Activated naive CD4-positive, alpha-beta T cell treated with Interleukin-2 at 50 U/mL for 16 hours (primary cell): ENCODE data around the gene DCAF4.
A peak's percentile ranks its signal among the peaks of the same experiment; 100 is the strongest.
"Not testable (repeated sequence)": the region's sequence is repeated elsewhere in the genome, so short reads cannot be mapped to it uniquely, and the experiment has no call there.

Experiments used
- DNase-seq: peaks from one replicate; pipeline ENCODE4 v3.0.0-alpha.2; 2020

The DCAF4 gene

DNA sequence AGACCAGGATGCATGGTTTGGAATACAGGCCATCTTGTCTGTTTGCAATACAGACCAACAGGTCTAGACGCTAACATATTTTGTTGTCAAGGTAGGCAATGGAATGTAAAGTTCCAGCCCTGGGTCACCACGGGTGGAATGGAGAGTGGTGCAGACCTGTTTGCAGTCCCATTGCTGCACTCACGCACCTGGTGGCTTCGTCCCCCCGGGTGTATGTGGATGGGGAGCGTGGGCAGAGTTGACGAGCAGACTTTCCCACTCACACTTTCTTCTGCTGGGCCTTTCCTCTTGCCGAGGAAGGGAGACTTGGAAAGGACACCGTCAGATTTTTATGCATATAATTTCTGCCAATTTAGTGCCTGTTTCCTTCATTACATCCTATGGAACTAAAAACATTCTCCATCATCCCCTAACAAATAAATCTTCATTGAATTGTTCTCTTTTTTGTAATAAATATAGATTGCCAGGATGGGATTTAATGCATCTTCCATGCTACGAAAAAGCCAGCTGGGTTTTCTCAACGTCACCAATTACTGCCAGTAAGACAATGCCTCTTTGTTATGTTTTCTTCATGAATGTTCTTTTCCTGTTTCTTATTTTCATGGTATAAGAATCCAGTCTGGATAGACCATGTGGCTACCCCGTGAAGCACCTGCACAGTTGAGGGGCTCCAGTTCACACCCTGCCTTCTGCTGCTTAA is 15.2 kb downstream of the DCAF4 start:
- DNase-seq, result no peak

DNA sequence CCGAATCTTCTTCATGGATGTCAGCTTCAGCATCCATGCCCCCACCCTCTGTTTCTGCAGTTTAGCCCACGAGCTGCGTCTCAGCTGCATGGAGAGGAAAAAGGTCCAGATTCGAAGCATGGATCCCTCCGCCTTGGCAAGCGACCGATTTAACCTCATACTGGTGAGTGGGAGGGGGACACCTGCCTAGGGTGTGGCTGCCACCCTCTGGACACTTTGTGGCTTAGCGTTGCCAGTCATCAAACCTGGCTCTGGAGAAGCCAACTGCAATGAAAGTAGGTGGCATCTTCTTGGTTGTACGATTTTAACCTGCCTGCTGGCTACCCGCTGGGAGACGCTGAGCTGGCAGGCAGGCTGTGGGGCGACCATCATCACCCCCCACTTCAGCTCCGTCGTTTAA is 16.7 kb downstream of the DCAF4 start:
- DNase-seq, result no peak

DNA sequence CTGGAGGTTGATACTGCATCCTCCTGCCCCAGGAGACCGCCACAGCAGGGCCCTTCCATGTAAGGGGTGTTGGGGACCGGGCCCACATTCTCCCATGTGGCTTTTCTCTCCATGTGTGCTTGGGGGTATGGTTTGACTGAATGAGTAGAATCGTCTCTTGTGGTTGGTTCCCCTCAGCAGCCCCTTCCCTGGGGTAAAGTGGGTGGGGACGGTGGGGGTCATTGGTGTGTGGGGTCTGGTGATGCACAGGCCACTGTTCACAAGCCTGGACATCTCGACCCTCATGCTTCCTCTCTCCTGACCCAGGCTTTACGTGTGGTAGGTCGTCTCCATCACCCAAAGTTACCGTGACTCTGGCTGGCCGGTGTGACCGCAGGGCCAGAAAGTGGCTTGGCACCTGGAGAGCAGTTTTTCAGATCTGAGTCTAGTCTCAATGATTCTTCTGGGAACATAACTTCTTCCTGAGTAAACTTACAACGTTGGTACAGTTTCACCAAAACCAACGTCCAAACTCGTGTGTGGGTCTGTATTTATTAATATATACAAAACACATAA is 17.7 kb downstream of the DCAF4 start:
- no peak for DNase-seq

DNA sequence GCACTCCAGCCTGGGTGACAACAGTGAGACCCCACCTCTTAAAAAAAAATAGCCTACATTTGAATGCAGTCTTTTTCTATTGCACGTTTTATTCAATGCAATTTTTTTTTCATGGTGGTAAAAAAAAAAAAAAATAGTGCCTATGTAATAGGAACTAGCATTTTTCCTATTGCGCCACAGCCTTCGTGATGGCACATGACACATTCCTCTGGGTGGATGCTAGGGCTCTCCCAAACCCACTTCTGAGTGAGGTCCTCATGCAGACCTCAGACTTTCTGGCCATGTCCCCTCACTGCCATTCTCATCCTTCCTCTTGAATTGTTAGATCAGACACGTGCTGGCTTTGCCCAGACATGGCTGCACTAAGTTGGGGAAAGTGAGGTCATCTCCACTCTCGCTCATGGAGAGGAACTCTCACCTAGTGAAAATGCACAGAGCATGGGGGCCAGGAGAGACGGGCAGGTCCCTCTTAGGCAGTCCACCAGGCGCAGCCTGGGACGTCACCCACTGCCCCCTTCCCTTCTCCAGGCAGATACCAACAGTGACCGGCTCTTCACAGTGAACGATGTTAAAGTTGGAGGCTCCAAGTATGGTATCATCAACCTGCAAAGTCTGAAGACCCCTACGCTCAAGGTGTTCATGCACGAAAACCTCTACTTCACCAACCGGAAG is 19.2 kb downstream of the DCAF4 start:
- no peak for DNase-seq

DNA sequence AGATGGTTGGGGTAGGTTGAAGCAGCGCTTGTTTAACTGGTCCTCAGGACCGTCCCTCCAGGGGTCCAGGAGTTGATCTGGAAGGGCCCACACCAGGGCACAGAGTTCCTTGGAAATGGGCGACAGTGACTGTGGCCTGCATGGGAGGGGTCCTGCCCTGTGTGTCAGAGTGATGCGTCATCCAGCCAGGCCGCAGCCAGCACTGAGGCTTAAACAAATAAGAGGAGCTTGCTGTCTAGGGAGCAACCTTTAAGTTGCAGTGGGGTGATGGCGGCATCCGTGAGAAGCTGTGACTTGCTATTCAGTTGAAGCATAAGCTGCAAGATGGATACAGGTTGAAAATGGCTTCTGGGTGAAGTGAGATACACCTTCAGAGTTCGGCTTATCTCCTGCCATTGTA is 20.2 kb downstream of the DCAF4 start:
- no peak for DNase-seq

DNA sequence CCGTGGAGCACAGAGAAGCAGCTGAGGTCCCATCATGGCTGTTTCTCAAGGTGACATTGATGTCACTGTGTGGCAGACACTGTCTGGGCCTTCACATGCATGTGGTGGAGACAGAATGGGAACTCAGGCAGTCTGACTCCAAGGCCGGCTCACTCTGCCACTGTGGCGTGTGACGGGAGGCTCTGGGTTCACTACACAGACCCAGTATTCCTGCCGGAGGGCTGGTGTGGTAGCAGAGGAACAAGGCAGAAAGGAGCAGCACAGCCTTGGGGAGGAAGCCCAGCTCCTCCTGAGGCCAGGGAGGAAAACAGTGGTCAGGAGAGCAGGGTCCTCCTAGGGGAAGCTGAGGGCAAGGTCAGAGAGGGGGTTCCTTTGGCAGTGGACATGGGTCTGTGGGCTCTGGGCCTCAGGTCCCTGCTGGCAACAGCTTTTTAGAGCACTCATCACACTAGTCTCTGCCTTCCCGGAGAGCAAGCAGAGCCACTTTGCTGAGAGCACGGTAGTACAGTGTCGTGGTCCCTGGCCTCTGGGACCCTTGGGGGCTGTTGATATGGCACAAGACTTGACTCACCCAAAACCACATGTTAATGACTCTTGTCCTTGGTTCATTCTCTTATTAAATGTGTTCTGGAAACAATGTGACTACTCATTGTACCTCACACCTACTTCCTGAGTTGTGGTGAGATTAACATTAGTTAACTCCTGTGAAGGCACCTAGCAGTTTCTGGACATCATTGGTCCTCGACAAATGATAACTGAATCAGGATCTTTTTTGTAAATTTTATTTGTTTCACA is 21.3 kb downstream of the DCAF4 start:
- no peak for DNase-seq

DNA sequence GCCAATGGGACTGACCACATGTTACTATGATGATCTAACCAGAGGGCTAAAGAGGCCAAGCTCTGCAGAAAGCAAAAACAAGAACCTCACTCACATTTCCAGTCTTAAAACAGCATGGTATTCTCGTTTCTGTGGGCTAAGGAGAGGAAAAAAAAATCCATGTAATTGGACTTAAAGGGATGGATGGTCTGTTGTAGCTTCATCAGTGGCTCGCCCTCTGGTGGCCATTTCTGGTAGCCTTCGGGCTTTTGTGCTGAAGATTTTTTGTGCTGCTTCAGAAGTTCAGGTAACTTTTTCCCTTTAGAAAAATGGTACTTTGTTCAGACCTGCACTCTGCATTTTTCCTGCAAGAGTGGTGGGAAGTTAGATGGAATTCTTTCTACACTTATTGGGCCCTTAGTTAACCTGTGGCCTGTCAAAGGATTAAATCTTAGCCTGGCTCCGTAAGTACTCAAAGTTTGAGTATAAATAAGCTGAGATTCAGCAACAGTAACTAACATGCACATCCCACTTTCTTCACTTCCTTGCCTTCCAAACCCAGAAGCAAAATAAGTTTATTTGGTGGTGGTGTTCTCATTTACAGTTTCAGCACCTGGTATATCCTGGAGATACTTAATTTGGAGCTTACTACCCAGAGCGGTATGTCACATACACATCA is 22.3 kb downstream of the DCAF4 start:
- DNase-seq, result peak; percentile 66

DNA sequence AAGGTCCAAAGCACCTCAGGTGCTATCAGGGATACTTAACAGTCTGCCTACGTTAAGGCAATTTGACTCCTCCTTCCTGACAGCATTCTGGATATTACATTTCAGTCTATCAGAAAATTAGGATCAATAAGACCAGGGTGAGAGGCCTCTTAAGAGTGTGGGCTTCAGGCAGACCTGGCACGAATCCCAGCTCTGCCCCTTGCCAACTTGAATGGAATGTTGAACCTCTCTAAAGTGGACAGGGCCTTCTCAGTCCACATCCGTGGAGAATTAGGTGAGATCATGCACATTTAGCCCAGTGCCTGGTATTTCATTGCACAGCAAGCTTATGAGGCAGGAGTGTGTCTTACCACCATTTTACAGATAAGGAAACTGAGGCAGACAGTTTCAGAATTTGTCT is 25.9 kb downstream of the DCAF4 start:
- DNase-seq, result no peak

DNA sequence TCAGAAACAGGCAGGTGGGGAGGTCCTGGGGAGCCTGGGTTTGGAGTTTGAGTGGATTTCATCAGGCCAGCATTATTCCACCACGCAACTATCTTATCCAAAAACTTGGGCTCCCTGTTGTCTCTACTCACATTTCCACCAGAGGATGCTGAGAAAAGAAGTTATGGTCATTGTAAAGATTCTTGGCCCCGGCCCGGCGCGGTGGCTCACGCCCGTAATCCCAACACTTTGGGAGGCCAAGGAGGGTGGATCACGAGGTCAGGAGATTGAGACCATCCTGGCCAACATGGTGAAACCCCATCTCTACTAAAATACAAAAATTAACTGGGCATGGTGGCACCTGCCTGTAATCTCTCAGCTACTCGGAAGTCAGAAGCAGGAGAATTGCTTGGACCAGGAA is 30.5 kb downstream of the DCAF4 start:
- DNase-seq, result not testable (repeated sequence)

DNA sequence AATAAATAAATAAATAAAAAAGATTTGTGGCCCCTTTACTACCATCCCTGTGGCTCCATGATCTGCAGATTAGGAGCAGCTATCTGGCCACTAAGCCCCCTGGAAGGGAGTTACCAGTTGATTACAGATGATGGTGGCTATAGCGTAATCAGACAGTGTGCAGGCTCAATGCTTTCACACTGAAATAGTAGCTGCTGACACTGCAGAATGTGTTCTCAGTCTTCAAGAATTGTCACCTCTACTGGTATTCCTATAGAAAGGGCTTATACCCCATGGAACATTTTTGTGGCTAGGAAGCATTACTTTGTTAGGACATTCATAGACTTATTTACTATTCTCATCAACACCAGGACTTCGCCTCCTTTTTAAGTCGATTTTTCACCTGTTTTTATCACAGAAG is 30.9 kb downstream of the DCAF4 start:
- no peak for DNase-seq

DNA sequence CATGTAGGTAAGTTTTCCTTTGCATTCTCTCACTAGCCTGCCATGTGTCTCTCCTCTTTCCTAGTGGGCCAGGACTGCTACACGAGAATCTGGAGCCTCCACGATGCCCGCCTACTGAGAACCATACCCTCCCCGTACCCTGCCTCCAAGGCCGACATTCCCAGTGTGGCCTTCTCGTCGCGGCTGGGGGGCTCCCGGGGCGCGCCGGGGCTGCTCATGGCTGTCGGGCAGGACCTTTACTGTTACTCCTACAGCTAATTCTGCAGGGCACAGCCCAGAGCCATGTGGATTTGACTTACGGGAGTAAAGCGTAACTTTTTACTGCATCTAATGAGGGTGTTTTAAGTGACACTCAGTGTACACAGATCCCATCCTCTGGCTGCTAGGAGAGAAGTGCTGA is 32.3 kb downstream of the DCAF4 start:
- DNase-seq, result no peak

DNA sequence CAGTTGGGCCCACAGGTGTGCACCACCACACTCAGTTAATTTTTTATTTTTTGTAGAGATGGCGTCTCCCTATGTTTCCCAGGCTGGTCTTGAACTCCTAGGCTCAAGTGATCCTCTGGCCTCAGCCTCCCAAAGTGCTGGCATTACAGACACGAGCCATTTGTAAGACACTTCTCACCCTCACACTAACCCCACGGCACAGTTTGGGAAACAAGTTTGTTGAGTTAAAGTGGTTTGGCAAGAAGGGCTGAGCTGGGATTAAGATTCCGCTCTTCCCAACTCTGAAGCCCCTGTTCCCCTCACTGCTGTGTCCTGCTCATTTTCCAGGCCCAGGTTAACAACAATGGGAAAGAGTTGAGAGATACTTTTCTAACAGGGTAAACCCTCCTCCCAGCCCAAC is 34.8 kb downstream of the DCAF4 start:
- not testable (repeated sequence) for DNase-seq

DNA sequence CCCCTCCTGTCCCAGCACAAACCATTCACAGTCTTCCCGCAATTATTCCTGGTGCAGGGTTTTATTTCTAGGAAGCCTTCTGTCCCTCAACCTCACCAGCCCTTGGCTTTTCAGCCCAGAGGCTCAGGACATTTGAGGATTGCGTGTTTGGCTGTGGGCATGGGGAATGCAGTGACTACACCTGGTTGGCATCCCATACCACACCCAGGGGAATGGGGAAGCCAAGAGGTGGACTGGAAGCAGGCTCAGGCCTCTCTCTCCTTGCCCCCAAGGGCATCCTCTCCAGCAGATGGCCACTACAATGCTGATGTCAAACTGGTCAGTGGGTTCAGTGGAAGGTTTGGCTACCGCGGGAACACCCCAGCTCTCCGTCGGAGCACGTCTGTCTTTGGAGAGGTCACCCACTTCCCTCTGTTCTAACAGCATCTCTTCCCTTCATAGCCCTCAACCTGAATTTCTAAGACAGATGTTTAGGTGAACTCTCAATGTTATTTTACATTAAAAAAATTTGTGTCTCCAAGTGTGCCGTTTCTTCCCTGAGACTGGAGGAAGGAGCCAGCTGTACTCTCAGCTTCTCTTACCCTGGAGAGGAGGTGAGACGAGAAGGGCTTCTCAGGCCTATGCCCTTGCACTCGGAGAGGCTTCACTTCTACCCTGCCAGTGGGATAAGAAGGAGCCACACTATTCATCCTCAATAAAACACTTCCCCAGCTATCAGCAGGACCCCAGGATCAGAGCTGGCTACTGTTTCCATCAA is 35.5 kb downstream of the DCAF4 start:
- DNase-seq, result no peak

DNA sequence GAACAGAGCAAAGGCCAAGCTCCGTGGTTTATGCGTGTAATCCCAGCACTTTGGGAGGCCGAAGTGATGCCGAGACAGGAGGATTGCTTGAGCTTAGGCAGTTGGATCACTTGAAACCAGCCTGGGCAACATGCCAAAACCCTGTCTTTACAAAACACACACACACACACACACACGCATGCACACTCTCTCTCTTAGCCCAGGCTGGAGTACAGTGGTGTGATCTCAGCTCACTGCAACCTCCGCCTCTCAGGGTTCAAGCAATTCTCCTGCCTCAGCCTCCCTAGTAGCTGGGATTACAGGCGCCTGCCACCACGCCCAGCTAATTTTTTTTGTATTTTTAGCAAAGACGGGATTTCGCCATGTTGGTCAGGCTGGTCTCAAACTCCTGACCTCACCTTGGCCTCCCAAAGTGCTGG is 36.1 kb downstream of the DCAF4 start:
- not testable (repeated sequence) for DNase-seq

DNA sequence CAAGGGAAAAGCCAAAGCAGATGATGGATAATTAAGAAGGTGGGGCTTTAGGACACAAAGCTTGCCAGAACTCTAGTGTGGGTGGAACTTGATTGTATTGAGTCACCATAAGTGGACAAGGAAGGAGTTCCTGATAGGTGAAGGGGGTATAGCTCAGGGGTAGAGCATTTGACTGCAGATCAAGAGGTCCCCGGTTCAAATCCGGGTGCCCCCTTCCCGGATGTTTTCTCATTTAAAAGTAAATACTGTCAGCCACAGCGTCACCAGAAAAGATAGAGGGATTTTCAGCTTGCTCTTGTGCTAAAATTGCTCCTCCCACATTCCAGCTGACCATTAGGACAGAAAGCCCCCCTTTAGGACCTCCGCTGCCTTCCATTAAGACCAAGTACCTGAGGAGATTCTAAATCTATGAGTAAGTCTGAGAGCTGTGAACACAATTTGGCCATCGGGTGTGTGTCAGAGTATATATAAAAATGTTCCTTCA is 36.6 kb downstream of the DCAF4 start:
- no peak for DNase-seq

DNA sequence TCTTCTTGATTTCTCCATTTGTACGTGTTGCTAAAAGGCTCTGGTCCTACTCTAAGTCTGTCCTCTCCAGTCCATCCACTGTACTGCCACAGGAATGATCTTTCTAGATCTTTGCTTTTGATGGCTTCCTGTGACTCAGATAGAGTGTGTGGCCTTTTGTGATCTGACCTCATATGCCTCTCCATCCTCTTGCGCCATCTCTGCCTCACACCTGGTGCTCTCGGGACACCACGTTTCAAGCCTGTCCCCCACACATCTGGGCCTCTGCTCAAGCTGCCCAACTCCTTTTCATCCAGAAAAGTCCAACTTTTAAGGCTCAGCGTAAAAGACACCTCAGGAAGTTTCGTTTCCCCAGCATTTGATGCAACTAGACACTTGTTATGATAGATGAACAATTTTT is 39.0 kb downstream of the DCAF4 start:
- no peak for DNase-seq

DNA sequence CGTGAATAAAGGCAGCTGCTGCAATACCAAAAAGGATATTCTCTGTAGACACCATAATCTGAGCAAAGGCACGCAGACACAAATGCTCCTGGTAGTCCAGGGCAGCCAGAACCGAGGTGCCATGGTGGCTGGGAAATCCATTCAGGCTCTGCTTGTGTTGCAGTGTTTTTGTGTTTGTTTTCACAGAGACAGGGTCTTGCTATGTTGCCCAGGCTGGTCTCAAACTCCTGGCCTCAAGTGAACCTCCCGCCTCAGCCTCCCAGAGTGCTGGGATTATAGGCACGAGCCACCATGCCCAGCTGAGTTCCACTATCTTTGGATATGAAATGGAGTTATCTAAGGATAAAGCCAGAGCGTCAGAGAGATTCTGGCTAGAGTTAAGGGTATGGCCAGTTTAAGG is 39.8 kb downstream of the DCAF4 start:
- no peak for DNase-seq

DNA sequence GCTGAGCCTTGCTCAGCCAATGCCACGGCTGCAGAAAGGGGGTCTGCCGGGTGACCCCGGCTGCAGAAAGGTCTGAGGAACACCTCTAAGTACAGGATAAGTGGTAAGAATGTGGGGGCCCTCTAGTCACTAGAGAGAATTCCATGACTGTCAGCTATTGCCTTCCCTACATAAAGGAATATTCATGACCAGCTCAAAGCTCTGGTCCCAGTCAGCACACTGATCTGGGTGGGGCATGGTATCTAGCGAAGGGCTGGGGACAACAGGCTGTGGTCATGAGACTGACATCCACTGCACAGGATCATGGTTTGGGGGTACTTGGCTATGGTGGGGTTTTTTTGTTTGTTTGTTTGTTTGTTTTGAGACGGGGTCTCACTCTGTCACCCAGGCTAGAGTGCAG is 42.1 kb downstream of the DCAF4 start:
- no peak for DNase-seq

DNA sequence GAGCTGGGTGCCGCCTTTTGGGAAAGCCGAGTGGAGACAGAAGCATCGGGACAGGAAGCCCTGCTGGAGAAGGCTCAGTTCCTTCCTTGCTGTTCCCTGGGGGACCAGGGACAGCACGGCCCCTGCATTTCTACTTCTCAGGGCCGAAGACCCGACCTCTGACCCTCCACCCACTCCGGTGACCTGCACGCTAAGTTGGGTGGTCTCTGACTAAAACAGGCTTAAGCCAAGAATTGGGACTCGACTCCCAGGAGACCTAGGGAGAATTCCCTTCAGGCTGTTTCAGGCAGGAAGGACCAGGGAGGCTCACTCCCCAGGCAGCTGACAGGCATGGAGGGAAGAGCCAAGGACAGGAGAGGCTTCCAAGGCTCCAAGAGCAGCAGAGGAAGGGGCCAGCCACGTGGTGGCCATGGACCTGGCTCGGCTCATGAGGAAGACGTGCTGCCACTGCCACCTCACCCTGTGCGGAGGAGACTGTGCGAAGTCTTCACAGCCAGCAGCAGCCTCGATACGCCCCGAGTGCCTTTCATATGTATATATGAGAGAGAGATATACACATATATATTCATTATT is 43.9 kb downstream of the DCAF4 start:
- DNase-seq, result no peak

DNA sequence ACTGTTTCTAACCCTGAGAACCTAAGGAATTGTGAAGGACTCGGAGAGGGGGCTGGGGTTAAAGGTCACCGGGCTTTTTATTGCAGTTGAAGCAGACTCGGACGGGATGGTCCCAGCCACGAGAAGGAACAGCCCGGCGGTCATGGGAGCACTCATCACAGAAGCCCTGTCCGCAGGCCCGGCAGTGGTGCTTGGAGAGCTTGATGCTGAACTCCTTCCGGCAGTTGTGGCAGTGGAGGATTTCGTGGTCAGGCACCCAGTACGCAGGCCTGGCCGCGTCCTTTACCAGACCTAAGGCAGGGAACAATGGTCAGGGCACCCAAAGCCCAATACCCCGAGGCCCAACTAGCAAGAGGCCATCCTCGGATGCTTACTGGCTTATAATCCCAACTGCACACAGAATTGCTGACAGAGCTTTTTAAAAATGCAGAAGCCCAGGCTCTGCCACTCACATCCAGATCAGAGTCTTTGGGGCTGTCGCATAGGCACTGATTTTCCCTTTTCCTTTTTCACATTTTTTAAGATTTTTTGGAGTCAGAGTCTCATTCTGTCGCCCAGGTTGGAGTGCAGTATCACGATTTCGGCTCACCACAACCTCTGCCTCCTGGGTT is 44.7 kb downstream of the DCAF4 start:
- no peak for DNase-seq

DNA sequence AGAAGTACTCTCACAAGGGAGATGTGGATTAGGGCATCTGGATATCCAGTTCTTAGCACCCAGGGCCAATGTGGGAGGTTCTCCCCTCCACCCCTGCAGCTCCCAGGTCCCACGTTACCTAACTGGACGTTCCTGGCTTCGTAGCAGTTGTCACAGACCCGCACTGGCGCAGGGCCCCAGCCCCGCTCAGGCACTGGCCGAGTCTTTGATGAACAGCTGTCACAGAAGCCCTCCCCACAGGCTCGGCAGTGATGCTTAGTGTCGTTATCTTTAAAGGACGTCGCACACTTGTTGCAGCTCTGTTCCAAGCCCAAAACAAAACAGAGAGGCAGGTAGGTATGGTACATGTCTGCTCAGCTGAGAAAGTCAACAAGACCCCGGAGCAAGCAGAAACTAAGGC is 48.4 kb downstream of the DCAF4 start:
- DNase-seq, result no peak
